Type B pancreatic cell (in vitro differentiated cells): Measurements from ENCODE around the gene JPT1. TPM values are rescaled to one million over a fixed set of nuclear protein-coding genes. Genes with fewer than 3 reads are reported as not detected.
A peak's percentile ranks its signal among the peaks of the same experiment; 100 is the strongest.

Experiments used
- DNase-seq: peaks from one replicate; pipeline ENCODE4 v3.0.0; 2021; ENCODE audit warnings: mixed read lengths; ENCODE audit not compliant: unreplicated experiment; ENCODE audit errors: extremely low spot score
- H3K27ac Mint-ChIP-seq: 2 replicates; pipeline ENCODE4 v1.8.0; 2021; ENCODE audit warnings: mild to moderate bottlenecking, mixed read lengths
- H3K27me3 Mint-ChIP-seq: 2 replicates; pipeline ENCODE4 v1.8.0; 2021; ENCODE audit warnings: mixed read lengths
- H3K36me3 Mint-ChIP-seq: 2 replicates; pipeline ENCODE4 v1.8.0; 2021; ENCODE audit warnings: mixed read lengths
- H3K4me1 Mint-ChIP-seq: one replicate; pipeline ENCODE4 v1.8.0; 2021; ENCODE audit warnings: mixed read lengths; ENCODE audit not compliant: unreplicated experiment
- H3K4me3 Mint-ChIP-seq: 2 replicates; pipeline ENCODE4 v1.8.0; 2021; ENCODE audit warnings: mild to moderate bottlenecking, mixed read lengths
- H3K9me3 Mint-ChIP-seq: 2 replicates; pipeline ENCODE4 v1.8.0; 2021; ENCODE audit warnings: mixed read lengths
- CTCF ChIP-seq: fragments of 200-600 bp; sonication (generic); conservative IDR thresholded peaks from 2 replicates; pipeline ENCODE4 v1.5.0; 2021; ENCODE audit warnings: antibody characterized with exemption, mild to moderate bottlenecking
- total RNA-seq: library from RNA; stranded (reverse); gene quantifications from 2 replicates; pipeline ENCODE4 v1.2.1, GENCODE V29; 2021; ENCODE audit warnings: low replicate concordance

Gene JPT1
- total RNA-seq, 1 donor from 2014 or later: 170 TPM

- Mint-ChIP-seq H3K4me3 (no peak overlapping the region), H3K4me1 (no peaks in the 10 kb centered on the region), H3K27ac (peak overlapping the region; percentile 66), H3K36me3 (peaks cover 8% of the 10 kb centered on the region), H3K27me3 (no peaks in the 10 kb centered on the region), H3K9me3 (no peaks in the 10 kb centered on the region)
- no peak for DNase-seq
- TF ChIP-seq CTCF: no peak
Measured at GRCh38 chr17:75124041-75124818, 30.1 kb downstream of the JPT1 start.

- DNase-seq: no peak
- Mint-ChIP-seq H3K36me3 (peaks cover 11% of the 10 kb centered on the region), H3K4me1 (peaks cover 14% of the 10 kb centered on the region), H3K27me3 (no peaks in the 10 kb centered on the region), H3K4me3 (no peak overlapping the region), H3K9me3 (no peaks in the 10 kb centered on the region), H3K27ac (no peak overlapping the region)
- no peak for TF ChIP-seq CTCF
Measured at GRCh38 chr17:75118307-75118706, 36.0 kb downstream of the JPT1 start.

- TF ChIP-seq CTCF: no peak
- Mint-ChIP-seq H3K36me3 (peaks cover 16% of the 10 kb centered on the region), H3K27ac (no peak overlapping the region), H3K27me3 (no peaks in the 10 kb centered on the region), H3K9me3 (no peaks in the 10 kb centered on the region), H3K4me1 (peaks cover 19% of the 10 kb centered on the region), H3K4me3 (no peak overlapping the region)
- DNase-seq: no peak
Measured at GRCh38 chr17:75116737-75117136, 37.6 kb downstream of the JPT1 start.

DNA sequence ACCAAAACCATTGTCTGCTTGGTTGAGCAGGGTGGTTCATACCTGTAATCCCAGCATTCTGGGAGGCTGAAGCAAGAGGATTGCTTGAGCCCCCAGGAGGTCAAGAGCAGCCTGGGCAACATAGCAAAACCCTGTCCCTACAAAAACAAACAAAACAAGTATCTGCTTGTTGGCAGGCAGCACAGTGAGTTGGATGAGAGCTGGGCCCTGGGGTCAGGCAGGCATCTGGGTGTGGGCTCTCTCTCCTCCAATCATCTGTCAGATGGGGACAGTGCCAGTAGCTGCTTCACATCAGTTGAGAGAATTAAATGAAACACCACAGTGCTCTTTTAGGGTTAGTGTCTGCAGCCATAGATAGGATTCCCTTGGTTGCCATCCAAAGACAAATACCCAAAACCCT is 38.8 kb downstream of the JPT1 start:
- H3K4me1 Mint-ChIP-seq: peaks cover 22% of the 10 kb centered on the region
- no peaks in the 10 kb centered on the region for H3K9me3 Mint-ChIP-seq
- H3K27me3 Mint-ChIP-seq: no peaks in the 10 kb centered on the region
- TF ChIP-seq CTCF: no peak
- H3K27ac Mint-ChIP-seq: no peak overlapping the region
- peaks cover 15% of the 10 kb centered on the region for H3K36me3 Mint-ChIP-seq
- no peak overlapping the region for H3K4me3 Mint-ChIP-seq
- DNase-seq: no peak

DNA sequence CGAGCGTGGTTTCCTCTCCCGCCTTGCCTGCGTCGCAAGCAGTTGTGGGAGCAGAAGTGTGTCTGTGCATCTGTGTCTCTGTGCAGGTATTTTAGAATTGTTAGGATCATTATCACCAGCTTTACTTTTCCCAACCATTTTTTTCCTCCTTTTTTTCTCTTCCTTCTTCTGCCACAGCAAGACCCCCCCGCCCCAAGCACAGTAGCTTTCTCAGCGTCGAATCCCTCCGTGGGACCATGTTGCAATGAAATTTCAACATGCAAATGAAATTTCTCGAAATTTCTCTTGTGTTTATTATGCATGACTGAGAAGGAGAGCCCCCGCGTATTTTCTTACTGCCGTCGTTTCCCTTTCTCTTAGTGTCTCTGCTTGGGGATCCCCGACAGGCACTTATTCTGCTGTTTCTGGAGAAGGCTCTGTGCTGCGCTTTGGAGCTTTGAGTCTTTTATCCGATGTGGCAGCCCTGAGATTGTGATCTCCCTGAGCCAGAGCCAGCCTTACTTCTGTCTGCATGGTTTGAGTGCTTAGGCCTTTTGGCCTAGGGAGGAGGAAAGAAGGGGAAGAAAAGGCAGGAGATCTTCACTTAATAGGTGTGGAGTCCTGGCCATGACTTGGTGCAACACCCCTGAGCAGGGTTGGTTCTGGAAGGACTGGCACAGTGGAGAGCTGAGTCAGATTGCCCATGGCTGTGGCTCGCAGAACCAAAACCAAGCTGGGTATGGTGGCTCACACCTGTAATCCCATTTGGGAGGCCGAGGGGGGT is 39.6 kb downstream of the JPT1 start:
- H3K4me1 Mint-ChIP-seq: peaks cover 25% of the 10 kb centered on the region
- H3K4me3 Mint-ChIP-seq: peak overlapping the region; percentile 21
- TF ChIP-seq CTCF: no peak
- no peaks in the 10 kb centered on the region for H3K27me3 Mint-ChIP-seq
- no peaks in the 10 kb centered on the region for H3K9me3 Mint-ChIP-seq
- no peak for DNase-seq
- peaks cover 11% of the 10 kb centered on the region for H3K36me3 Mint-ChIP-seq
- no peak overlapping the region for H3K27ac Mint-ChIP-seq
